Karpas-422 (cell line): Measurements from ENCODE around the gene CD19. TPM values are rescaled to one million over a fixed set of nuclear protein-coding genes. Genes with fewer than 3 reads are reported as not detected.
A peak's percentile ranks its signal among the peaks of the same experiment; 100 is the strongest.

Experiments
- DNase-seq: peaks from one replicate; pipeline ENCODE4 v3.0.0-alpha.2; 2015
- H2AFZ ChIP-seq: fragments of 200-600 bp; sonication (generic); 2 replicates; pipeline ENCODE4 v1.6.1; 2014; ENCODE audit warnings: antibody characterized with exemption, low read length, mixed read lengths
- H3K27ac ChIP-seq: fragments of 200-600 bp; sonication (generic); 2 replicates; pipeline ENCODE4 v1.5.1; 2014; ENCODE audit warnings: mild to moderate bottlenecking, low read length, moderate library complexity
- H3K27me3 ChIP-seq: fragments of 200-600 bp; sonication (generic); 2 replicates; pipeline ENCODE4 v1.6.1; 2014; ENCODE audit warnings: low read length, mixed read lengths
- H3K36me3 ChIP-seq: fragments of 200-600 bp; sonication (generic); 2 replicates; pipeline ENCODE4 v1.6.1; 2014; ENCODE audit warnings: low read length, mixed read lengths; ENCODE audit not compliant: insufficient read depth
- H3K4me1 ChIP-seq: fragments of 200-600 bp; sonication (generic); 2 replicates; pipeline ENCODE4 v1.6.1; 2014; ENCODE audit warnings: mild to moderate bottlenecking, low read length, mixed read lengths
- H3K4me2 ChIP-seq: fragments of 200-600 bp; sonication (generic); 2 replicates; pipeline ENCODE4 v1.6.1; 2014; ENCODE audit warnings: low read length, low read depth, mild to moderate bottlenecking; ENCODE audit not compliant: poor library complexity, severe bottlenecking
- H3K4me3 ChIP-seq: fragments of 200-600 bp; sonication (generic); 2 replicates; pipeline ENCODE4 v1.5.1; 2014; ENCODE audit warnings: mild to moderate bottlenecking, antibody characterized with exemption, low read length, mixed read lengths
- H3K79me2 ChIP-seq: fragments of 200-600 bp; sonication (generic); 2 replicates; pipeline ENCODE4 v1.6.1; 2014; ENCODE audit warnings: mild to moderate bottlenecking, low read length, mixed read lengths
- H3K9ac ChIP-seq: fragments of 200-600 bp; sonication (generic); 2 replicates; pipeline ENCODE4 v1.6.0; 2014; ENCODE audit warnings: low read length
- H3K9me2 ChIP-seq: fragments of 200-600 bp; sonication (generic), shearing (Covaris generic); replicated peaks from 2 replicates; pipeline ENCODE4 v1.6.0; 2014; ENCODE audit warnings: mild to moderate bottlenecking, low read length, moderate library complexity; ENCODE audit not compliant: insufficient read depth
- H3K9me3 ChIP-seq: fragments of 300-700, 200-600 bp; sonication (generic); 2 replicates; pipeline ENCODE4 v1.6.1; 2014; ENCODE audit warnings: low read length, mixed read lengths
- H4K20me1 ChIP-seq: fragments of 200-600 bp; sonication (generic); 2 replicates; pipeline ENCODE4 v1.6.1; 2014; ENCODE audit warnings: mild to moderate bottlenecking, antibody characterized with exemption, low read length, low read depth; ENCODE audit not compliant: insufficient read depth
- total RNA-seq: library from RNA; depleted of rRNA; stranded (reverse); fragments of >200 nt; shearing (Covaris generic); gene quantifications from 2 replicates; pipeline ENCODE4 v1.2.3, GENCODE V29; 2014; ENCODE audit warnings: low replicate concordance

CD19 gene
- total RNA-seq, 1 experiment from 2014 or later: 194 TPM

DNA sequence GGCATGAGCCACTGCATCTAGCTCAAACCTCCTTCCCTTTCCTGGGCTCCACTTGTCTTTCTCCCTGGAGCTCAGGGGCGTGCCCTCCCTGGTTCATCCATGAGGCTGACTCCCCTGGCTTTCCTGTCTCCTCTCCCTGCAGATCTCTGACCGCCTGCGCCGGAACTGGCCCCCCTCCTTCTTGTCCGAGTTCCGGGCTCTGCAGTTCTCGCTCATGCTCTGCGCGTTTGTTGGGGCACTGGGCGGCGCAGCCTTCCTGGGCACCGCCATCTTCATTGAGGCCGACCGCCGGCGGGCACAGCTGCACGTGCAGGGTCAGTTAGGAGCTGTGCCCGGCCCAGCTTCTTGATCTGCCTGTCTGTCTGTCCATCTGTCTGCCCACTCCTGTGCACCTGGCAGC is 51.9 kb downstream of the CD19 start:
- H3K9me2 ChIP-seq: no peaks in the 10 kb centered on the region
- peaks cover 9% of the 10 kb centered on the region for H3K4me1 ChIP-seq
- peaks cover 11% of the 10 kb centered on the region; the same call in 1 of the 2 replicates for H3K36me3 ChIP-seq
- peaks cover 5% of the 10 kb centered on the region for H3K9me3 ChIP-seq
- no peak overlapping the region for H3K4me3 ChIP-seq
- no peak for DNase-seq
- H3K27me3 ChIP-seq: no peaks in the 10 kb centered on the region
- no peak overlapping the region for H2AFZ ChIP-seq
- H3K79me2 ChIP-seq: no peaks in the 10 kb centered on the region
- H3K9ac ChIP-seq: no peak overlapping the region
- H3K4me2 ChIP-seq: no peak overlapping the region
- no peak overlapping the region for H3K27ac ChIP-seq
- H4K20me1 ChIP-seq: no peaks in the 10 kb centered on the region

DNA sequence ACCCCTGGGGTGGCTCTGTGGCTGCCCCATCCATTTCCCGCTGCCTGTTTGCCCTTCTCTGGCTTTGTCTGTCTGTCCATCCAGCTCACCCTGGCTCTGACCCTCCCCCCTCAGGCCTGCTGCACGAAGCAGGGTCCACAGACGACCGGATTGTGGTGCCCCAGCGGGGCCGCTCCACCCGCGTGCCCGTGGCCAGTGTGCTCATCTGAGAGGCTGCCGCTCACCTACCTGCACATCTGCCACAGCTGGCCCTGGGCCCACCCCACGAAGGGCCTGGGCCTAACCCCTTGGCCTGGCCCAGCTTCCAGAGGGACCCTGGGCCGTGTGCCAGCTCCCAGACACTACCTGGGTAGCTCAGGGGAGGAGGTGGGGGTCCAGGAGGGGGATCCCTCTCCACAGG is 52.3 kb downstream of the CD19 start:
- no peaks in the 10 kb centered on the region for H4K20me1 ChIP-seq
- H3K4me2 ChIP-seq: no peak overlapping the region
- H3K9ac ChIP-seq: no peak overlapping the region
- no peak overlapping the region for H3K27ac ChIP-seq
- H3K79me2 ChIP-seq: no peaks in the 10 kb centered on the region
- no peak overlapping the region for H2AFZ ChIP-seq
- peaks cover 9% of the 10 kb centered on the region for H3K4me1 ChIP-seq
- peaks cover 5% of the 10 kb centered on the region for H3K9me3 ChIP-seq
- DNase-seq: no peak
- no peaks in the 10 kb centered on the region for H3K27me3 ChIP-seq
- H3K36me3 ChIP-seq: peaks cover 11% of the 10 kb centered on the region; the same call in 1 of the 2 replicates
- H3K4me3 ChIP-seq: no peak overlapping the region
- H3K9me2 ChIP-seq: no peaks in the 10 kb centered on the region

DNA sequence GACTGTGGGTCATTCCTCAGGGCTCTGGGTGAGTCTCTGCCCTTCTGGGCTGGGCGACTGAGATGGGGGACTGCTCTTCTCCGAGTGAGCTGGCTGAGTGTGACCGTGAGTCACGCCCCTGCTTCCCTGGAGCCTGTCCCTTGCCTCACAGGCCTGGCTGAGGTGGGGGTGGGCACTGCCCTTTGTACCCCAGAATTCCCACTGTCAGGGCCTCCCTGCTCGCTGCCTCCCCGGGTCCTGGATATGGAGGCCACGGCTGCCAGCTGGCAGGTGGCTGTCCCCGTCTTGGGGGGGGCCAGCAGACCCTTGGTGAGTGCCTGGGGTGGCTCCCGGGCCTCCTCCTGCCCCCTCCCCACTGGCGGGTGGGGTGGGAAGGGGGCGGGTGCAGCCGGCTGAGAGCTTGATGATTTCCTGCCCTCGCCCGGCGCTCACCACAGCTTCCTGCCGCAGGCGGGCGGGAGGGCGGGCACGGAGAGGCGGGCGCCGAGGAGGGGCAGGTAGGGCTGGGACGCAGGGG is 52.9 kb downstream of the CD19 start, which contains the start of gene LAT:
Gene LAT (plus strand): TSS at position 434 of the 517 bp plus-strand sequence. CDS start 366 bp downstream, outside the sequence.
- Histone ChIP-seq H3K27me3 (no peaks in the 10 kb centered on the region), H2AFZ (peak within 1 kb of the TSS; percentile 73; the same call in 1 of the 2 replicates), H3K36me3 (peaks cover 11% of the 10 kb centered on the region; the same call in 1 of the 2 replicates), H3K4me2 (peak within 1 kb of the TSS; percentile 58), H3K9ac (peak within 1 kb of the TSS; percentile 70), H3K9me3 (peaks cover 5% of the 10 kb centered on the region), H3K27ac (no peak within 1 kb of the TSS), H3K9me2 (no peaks in the 10 kb centered on the region), H4K20me1 (no peaks in the 10 kb centered on the region), H3K4me1 (peaks cover 9% of the 10 kb centered on the region), H3K4me3 (peak within 1 kb of the TSS; percentile 63; the same call in 1 of the 2 replicates), H3K79me2 (no peaks in the 10 kb centered on the region)
- DNase-seq: peak; percentile 56

DNA sequence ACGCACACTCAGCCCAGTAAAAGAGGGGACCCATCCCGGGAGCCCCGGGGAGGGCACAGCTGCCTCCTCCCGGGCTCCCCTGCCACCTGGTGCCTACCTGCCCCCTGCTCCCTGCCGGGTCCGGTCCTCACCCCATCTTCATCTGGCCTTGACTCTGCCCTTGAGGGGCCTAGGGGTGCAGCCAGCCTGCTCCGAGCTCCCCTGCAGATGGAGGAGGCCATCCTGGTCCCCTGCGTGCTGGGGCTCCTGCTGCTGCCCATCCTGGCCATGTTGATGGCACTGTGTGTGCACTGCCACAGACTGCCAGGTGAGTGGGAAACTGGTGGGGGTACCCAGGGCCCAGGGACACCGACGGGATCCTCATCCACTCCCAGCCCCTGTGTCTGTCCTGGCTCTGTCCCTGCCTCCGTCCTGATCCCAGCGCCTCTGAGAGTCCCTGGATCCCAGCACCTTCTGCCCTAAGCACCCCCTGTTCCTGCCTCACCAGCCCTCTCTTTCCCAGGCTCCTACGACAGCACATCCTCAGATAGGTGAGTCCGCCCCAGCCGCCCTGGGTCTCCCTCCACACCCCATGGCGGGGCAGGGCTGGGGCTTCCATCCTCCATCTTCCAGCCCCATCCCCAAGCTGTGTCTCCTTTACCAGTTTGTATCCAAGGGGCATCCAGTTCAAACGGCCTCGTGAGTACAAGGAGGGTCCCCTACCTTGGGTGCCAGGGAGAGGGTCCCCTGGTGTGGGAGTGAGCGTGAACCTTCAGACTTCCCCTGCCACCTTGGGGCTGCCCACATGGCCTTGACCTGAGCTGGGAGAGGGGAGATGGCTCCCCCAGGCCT is 53.7 kb downstream of the CD19 start:
- H3K27ac ChIP-seq: no peak overlapping the region
- H3K9ac ChIP-seq: peak overlapping the region; percentile 70
- peak overlapping the region; percentile 73; the same call in 1 of the 2 replicates for H2AFZ ChIP-seq
- H3K9me2 ChIP-seq: no peaks in the 10 kb centered on the region
- H3K4me2 ChIP-seq: peak overlapping the region; percentile 58
- DNase-seq: no peak
- peaks cover 9% of the 10 kb centered on the region for H3K4me1 ChIP-seq
- H3K36me3 ChIP-seq: peaks cover 11% of the 10 kb centered on the region; the same call in 1 of the 2 replicates
- H3K9me3 ChIP-seq: peaks cover 5% of the 10 kb centered on the region
- H3K27me3 ChIP-seq: no peaks in the 10 kb centered on the region
- no peaks in the 10 kb centered on the region for H3K79me2 ChIP-seq
- H4K20me1 ChIP-seq: no peaks in the 10 kb centered on the region
- H3K4me3 ChIP-seq: peak overlapping the region; percentile 63; the same call in 1 of the 2 replicates

DNA sequence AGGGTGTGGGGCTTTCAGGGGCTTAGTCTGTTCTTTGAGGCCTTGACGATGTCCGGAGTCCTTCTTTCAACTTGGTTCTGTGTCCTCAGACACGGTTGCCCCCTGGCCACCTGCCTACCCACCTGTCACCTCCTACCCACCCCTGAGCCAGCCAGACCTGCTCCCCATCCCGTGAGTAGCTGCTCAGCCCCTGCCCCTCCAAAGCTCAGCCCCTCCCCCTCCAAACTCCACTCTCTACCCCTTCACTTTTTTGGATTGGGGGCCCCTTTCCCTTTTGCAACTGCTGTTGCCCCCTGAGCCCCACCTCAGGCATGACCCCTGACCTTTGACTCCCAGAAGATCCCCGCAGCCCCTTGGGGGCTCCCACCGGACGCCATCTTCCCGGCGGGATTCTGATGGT is 54.3 kb downstream of the CD19 start:
- peaks cover 9% of the 10 kb centered on the region; the same call in 1 of the 2 replicates for H3K36me3 ChIP-seq
- H3K27ac ChIP-seq: no peak overlapping the region
- H3K9ac ChIP-seq: no peak overlapping the region
- no peaks in the 10 kb centered on the region for H3K9me2 ChIP-seq
- peaks cover 9% of the 10 kb centered on the region for H3K4me1 ChIP-seq
- no peak overlapping the region for H3K4me2 ChIP-seq
- no peaks in the 10 kb centered on the region for H3K79me2 ChIP-seq
- no peak overlapping the region for H3K4me3 ChIP-seq
- no peak for DNase-seq
- H3K9me3 ChIP-seq: peaks cover 5% of the 10 kb centered on the region
- no peaks in the 10 kb centered on the region for H4K20me1 ChIP-seq
- no peak overlapping the region for H2AFZ ChIP-seq
- H3K27me3 ChIP-seq: no peaks in the 10 kb centered on the region

DNA sequence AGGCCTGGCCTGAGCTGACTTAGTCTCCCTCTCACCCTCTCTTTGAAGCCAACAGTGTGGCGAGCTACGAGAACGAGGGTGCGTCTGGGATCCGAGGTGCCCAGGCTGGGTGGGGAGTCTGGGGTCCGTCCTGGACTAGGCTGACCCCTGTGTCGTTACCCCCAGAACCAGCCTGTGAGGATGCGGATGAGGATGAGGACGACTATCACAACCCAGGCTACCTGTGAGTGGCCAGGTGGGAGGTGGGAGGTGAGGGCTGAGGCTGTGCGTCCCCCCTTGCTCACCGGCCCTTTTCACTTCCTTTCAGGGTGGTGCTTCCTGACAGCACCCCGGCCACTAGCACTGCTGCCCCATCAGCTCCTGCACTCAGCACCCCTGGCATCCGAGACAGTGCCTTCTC is 54.7 kb downstream of the CD19 start:
- no peak overlapping the region for H2AFZ ChIP-seq
- H3K9me3 ChIP-seq: peaks cover 5% of the 10 kb centered on the region
- no peak overlapping the region for H3K9ac ChIP-seq
- no peaks in the 10 kb centered on the region for H4K20me1 ChIP-seq
- no peak overlapping the region for H3K4me2 ChIP-seq
- no peaks in the 10 kb centered on the region for H3K27me3 ChIP-seq
- no peak overlapping the region for H3K4me3 ChIP-seq
- H3K27ac ChIP-seq: no peak overlapping the region
- H3K4me1 ChIP-seq: peaks cover 9% of the 10 kb centered on the region
- H3K9me2 ChIP-seq: no peaks in the 10 kb centered on the region
- no peak for DNase-seq
- H3K36me3 ChIP-seq: peaks cover 9% of the 10 kb centered on the region; the same call in 1 of the 2 replicates
- H3K79me2 ChIP-seq: no peaks in the 10 kb centered on the region

DNA sequence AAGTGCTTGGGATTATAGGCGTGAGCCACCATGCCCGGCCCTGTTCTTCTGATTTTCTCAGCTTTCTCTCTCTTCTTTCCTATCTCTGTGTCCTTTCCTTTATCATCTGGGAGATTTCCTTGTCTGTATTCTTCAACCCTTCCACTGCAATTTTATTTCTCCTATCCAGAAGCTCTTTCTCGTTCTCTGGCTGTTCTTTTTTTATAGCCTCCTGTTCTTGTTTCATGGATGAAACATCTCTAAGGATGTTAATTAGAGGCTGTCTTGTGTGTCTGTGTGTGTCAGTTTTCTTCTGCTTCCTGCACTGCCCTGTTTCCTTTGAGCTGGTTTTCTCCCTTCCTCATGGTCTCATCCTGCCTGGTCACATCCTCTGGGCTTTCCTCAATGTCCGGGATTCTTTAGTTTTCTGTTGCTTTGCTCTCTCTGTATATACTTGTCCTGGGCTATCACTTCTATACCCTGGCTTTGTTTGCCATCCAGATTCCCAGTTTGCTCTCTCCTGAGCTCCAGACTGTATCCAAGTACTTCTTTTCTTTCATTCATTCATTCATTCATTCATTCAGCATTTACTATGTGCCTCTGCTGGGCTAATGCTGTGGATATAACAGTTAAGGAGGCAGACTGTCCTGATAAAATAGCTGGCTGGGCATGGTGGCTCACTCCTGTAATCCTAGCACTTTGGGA is 55.5 kb downstream of the CD19 start:
- Histone ChIP-seq H3K27ac (no peak overlapping the region), H4K20me1 (no peaks in the 10 kb centered on the region), H3K4me2 (no peak overlapping the region), H3K36me3 (0 out of 2 replicates have a peak, but pooled peaks cover under 1% of the 10 kb centered on the region), H3K27me3 (no peaks in the 10 kb centered on the region), H3K9ac (no peak overlapping the region), H3K4me3 (no peak overlapping the region), H3K79me2 (no peaks in the 10 kb centered on the region), H3K9me3 (no peaks in the 10 kb centered on the region), H2AFZ (no peak overlapping the region), H3K9me2 (no peaks in the 10 kb centered on the region), H3K4me1 (peaks cover 9% of the 10 kb centered on the region)
- no peak for DNase-seq
